PC-3 (cell line): Measurements from ENCODE around the gene SLC26A11. TPM values are rescaled to one million over a fixed set of nuclear protein-coding genes. Genes with fewer than 3 reads are reported as not detected.

Experiments
- ATAC-seq: fragments of 200-7000 bp; cut with Tn5 transposase; 2 replicates; pipeline ENCODE4 v1.9.1; 2020; ENCODE audit warnings: mild to moderate bottlenecking, moderate library complexity
- BruUV-seq: library from RNA; stranded (reverse); fragments of 400-500 nt; replicated peaks from 2 replicates; lab custom pipeline; 2021; lab: Mats Ljungman, UMichigan
- CTCF ChIA-PET: fragments of 300-600 bp; sonication (Branson Sonifier 250); formaldehyde crosslinking; loops from one replicate; lab custom pipeline; 2022; ENCODE audit warnings: antibody characterized with exemption; lab: Charles Lee
- POLR2A ChIA-PET: fragments of 300-600 bp; sonication (Branson Sonifier 250); formaldehyde crosslinking; loops from one replicate; lab custom pipeline; 2022; ENCODE audit warnings: antibody characterized with exemption; ENCODE audit not compliant: unreplicated experiment; lab: Charles Lee
- DNase-seq: peaks from one replicate; pipeline ENCODE4 v3.0.0-alpha.2; 2015
- H2AFZ ChIP-seq: fragments of 300-600 bp; sonication (generic); 2 replicates; pipeline ENCODE4 v1.6.0; 2016; ENCODE audit warnings: antibody characterized with exemption, low read length
- H3F3A ChIP-seq: fragments of 300-600 bp; sonication (generic); one replicate; pipeline ENCODE4 v1.6.0; 2017; ENCODE audit warnings: antibody characterized with exemption, low read length, control low read depth, mild to moderate bottlenecking; ENCODE audit not compliant: unreplicated experiment
- H3K27ac ChIP-seq: fragments of 300-600 bp; sonication (generic); 2 replicates; pipeline ENCODE4 v1.5.1; 2016; ENCODE audit warnings: mild to moderate bottlenecking, low read length
- H3K27me3 ChIP-seq: fragments of 300-600 bp; sonication (generic); 2 replicates; pipeline ENCODE4 v1.6.1; 2016; ENCODE audit warnings: low read length, mixed read lengths
- H3K36me3 ChIP-seq: fragments of 300-600 bp; sonication (generic); 2 replicates; pipeline ENCODE4 v1.6.1; 2016; ENCODE audit warnings: low read depth, mixed run types, low read length, mixed read lengths
- H3K4me1 ChIP-seq: fragments of 300-600 bp; sonication (generic); 2 replicates; pipeline ENCODE4 v1.5.1; 2016; ENCODE audit warnings: low read length; ENCODE audit not compliant: insufficient read depth
- H3K4me2 ChIP-seq: fragments of 300-600 bp; sonication (generic); 2 replicates; pipeline ENCODE4 v1.6.0; 2016; ENCODE audit warnings: low read length
- H3K4me3 ChIP-seq: fragments of 300-600 bp; sonication (generic); 2 replicates; pipeline ENCODE4 v1.5.1; 2016; ENCODE audit warnings: mild to moderate bottlenecking, low read length, mixed read lengths
- H3K79me2 ChIP-seq: fragments of 300-600 bp; sonication (generic); 2 replicates; pipeline ENCODE4 v1.6.1; 2017; ENCODE audit warnings: low read length, mixed read lengths
- H3K9ac ChIP-seq: fragments of 300-600 bp; sonication (generic); 2 replicates; pipeline ENCODE4 v1.6.0; 2016; ENCODE audit warnings: mild to moderate bottlenecking, low read length
- H3K9me2 ChIP-seq: fragments of 300-600 bp; sonication (generic); replicated peaks from 2 replicates; pipeline ENCODE4 v1.6.1; 2016; ENCODE audit warnings: mixed run types, low read length, mixed read lengths
- H3K9me3 ChIP-seq: fragments of 300-600 bp; sonication (generic); 2 replicates; pipeline ENCODE4 v1.6.1; 2016; ENCODE audit warnings: low read length, mixed read lengths
- H4K20me1 ChIP-seq: fragments of 300-600 bp; sonication (generic); 2 replicates; pipeline ENCODE4 v1.6.1; 2016; ENCODE audit warnings: low read length, mixed read lengths
- CTCF ChIP-seq: fragments of 300-600 bp; sonication (generic); conservative IDR thresholded peaks from 2 replicates; pipeline ENCODE4 v1.5.1; 2017; ENCODE audit warnings: antibody characterized with exemption, low read depth, mild to moderate bottlenecking, low read length
- EZH2 ChIP-seq: fragments of 300-600 bp; sonication (generic); IDR thresholded peaks from one replicate; pipeline ENCODE4 v1.6.1; 2017; ENCODE audit warnings: antibody characterized with exemption, mild to moderate bottlenecking, low read length; ENCODE audit not compliant: unreplicated experiment
- EZH2phosphoT487 ChIP-seq: fragments of 300-600 bp; sonication (generic); IDR thresholded peaks from 2 replicates; pipeline ENCODE4 v1.6.1; 2018; ENCODE audit warnings: mild to moderate bottlenecking, antibody characterized with exemption, low read length, borderline replicate concordance
- intact Hi-C: fragments of 100-400 bp; cut with micrococcal nuclease; formaldehyde crosslinking; loops from 2 replicates; pipeline ENCODE4 v1.9.0; 2023
- total RNA-seq: library from RNA; depleted of rRNA; stranded (reverse); fragments of >200 nt; gene quantifications from 2 replicates; pipeline ENCODE4 v1.2.3, GENCODE V29; 2014

Gene SLC26A11
- total RNA-seq, 1 experiment from 2014 or later: 18.4 TPM

GRCh38 chr17:80283116-80283852 is 63.1 kb downstream of the SLC26A11 start:
- no peaks in the 10 kb centered on the region for H3K36me3 ChIP-seq
- H3F3A ChIP-seq: no peaks in the 10 kb centered on the region
- CTCF ChIA-PET: no interaction called here
- no peak overlapping the region for H3K27ac ChIP-seq
- H3K4me2 ChIP-seq: no peak overlapping the region
- no peak for DNase-seq
- ATAC-seq: no peak
- POLR2A ChIA-PET: no interaction called here
- no peak for TF ChIP-seq EZH2phosphoT487
- TF ChIP-seq EZH2: no peak
- no peak for TF ChIP-seq CTCF
- no peaks in the 10 kb centered on the region for H3K79me2 ChIP-seq
- no peak overlapping the region for H3K9ac ChIP-seq
- no peaks in the 10 kb centered on the region for H4K20me1 ChIP-seq
- BruUV-seq: no TSS peak
- intact Hi-C loops: no loop called here
- no peaks in the 10 kb centered on the region for H3K9me2 ChIP-seq
- H2AFZ ChIP-seq: no peak overlapping the region
- no peaks in the 10 kb centered on the region for H3K9me3 ChIP-seq
- no peaks in the 10 kb centered on the region for H3K27me3 ChIP-seq
- no peaks in the 10 kb centered on the region for H3K4me1 ChIP-seq
- no peak overlapping the region for H3K4me3 ChIP-seq

- DNase-seq (peak; percentile 12), ATAC-seq (no peak)
- Histone ChIP-seq H3K27me3 (no peaks in the 10 kb centered on the region), H3K9me3 (no peaks in the 10 kb centered on the region), H3K27ac (no peak overlapping the region), H3K4me2 (no peak overlapping the region), H3K9me2 (no peaks in the 10 kb centered on the region), H3K79me2 (no peaks in the 10 kb centered on the region), H3K4me3 (no peak overlapping the region), H3K9ac (no peak overlapping the region), H4K20me1 (no peaks in the 10 kb centered on the region), H3F3A (no peaks in the 10 kb centered on the region), H3K36me3 (no peaks in the 10 kb centered on the region; the same call in 1 of the 2 replicates), H3K4me1 (no peaks in the 10 kb centered on the region), H2AFZ (no peak overlapping the region)
- intact Hi-C loops: no loop called here
- ChIA-PET POLR2A (no interaction called here), CTCF (no interaction called here)
- BruUV-seq: no TSS peak
- no peak for TF ChIP-seq EZH2
- TF ChIP-seq CTCF: peak; percentile 45
These were observed 64.4 kb downstream of the SLC26A11 start for GRCh38 chr17:80284631-80285030.

- Histone ChIP-seq H3K27me3 (no peaks in the 10 kb centered on the region), H3F3A (no peaks in the 10 kb centered on the region), H3K4me2 (no peak overlapping the region), H2AFZ (no peak overlapping the region), H4K20me1 (no peaks in the 10 kb centered on the region), H3K36me3 (peaks cover 3% of the 10 kb centered on the region; the same call in 1 of the 2 replicates), H3K9me2 (no peaks in the 10 kb centered on the region), H3K9me3 (no peaks in the 10 kb centered on the region), H3K9ac (no peak overlapping the region), H3K4me1 (no peaks in the 10 kb centered on the region), H3K4me3 (no peak overlapping the region), H3K27ac (no peak overlapping the region), H3K79me2 (no peaks in the 10 kb centered on the region)
- ChIA-PET POLR2A (no interaction called here), CTCF (no interaction called here)
- DNase-seq (no peak), ATAC-seq (no peak)
- no peak for TF ChIP-seq EZH2
- no peak for TF ChIP-seq CTCF
- no peak for TF ChIP-seq EZH2phosphoT487
- intact Hi-C loops: no loop called here
- BruUV-seq: no TSS peak
These were observed 65.2 kb downstream of the SLC26A11 start for GRCh38 chr17:80285237-80285920.
